D721Med (cell line): ENCODE measurements around the gene IGLL5.

Experiments used
- DNase-seq: peaks from one replicate; pipeline ENCODE4 v3.0.0; 2011; ENCODE audit warnings: low spot score; ENCODE audit not compliant: insufficient read length
- FAIRE-seq: peaks from 2 replicates; lab custom pipeline; 2011; peaks lifted over from hg19 to GRCh38; lab: Jason Lieb, UNC
- CTCF ChIP-seq: IDR thresholded peaks from 2 replicates; pipeline ENCODE4 v1.5.1; 2012; ENCODE audit warnings: mild to moderate bottlenecking, control low read depth; ENCODE audit not compliant: insufficient read depth; ENCODE audit errors: missing control alignments

IGLL5 gene

DNA sequence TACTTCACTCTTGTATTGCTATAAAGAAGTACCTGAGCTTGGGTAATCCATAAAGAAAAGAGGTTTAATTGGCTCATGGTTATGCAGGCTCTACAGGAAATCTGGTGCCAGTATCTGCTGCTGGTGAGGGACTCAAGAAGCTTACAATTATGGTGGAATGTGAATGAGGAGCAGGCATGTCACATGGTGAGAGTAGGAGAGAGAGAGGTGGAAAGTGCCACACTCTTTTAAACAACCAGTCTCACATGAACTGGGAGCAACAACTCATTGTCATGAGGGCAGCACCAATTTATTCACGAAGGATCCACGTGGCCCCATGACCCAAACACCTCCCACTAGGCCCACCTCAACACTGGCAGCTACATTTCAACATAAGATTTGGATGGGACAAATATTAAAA, 24.6 kb upstream of the IGLL5 start:
- no peak for TF ChIP-seq CTCF
- no peak for FAIRE-seq
- no peak for DNase-seq

- FAIRE-seq (no peak), DNase-seq (no peak)
- no peak for TF ChIP-seq CTCF
These were observed 22.1 kb upstream of the IGLL5 start for GRCh38 chr22:22865311-22866072.

DNA sequence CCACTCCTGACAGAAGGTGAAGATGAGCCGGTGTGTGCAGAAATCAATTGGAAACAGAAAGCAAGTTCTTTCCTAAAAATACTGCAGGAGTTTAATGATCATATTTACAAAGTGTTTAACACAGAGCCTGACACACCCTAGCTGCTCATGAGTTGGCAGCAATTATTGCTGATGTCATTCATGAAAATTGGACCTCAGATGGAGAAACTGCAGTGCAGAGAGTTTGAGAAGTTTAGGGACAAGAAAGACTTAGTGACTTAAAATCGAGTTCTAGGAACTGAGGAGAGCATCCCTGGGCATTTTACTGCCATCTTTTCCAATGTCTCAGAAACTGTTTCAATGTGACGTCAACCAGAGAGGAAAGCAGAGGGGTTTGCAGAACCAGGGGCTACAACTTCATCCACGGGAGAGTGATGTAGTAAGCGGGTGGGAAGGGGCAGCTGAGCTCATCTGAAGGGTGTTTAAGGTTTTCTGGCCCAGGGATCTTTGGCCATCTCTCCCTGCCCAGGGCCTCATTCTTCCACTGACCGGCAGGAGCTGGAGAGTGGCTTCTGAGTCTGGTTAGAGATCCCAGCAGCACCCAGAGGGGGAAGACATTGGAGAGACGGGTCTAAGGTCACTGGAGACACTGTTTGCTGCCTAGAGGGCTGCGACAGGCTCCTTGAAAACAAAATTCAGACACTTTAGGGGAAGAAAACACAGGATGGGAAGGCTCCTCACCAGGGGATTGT, 21.1 kb upstream of the IGLL5 start:
- FAIRE-seq (no peak), DNase-seq (no peak)
- TF ChIP-seq CTCF, result no peak

DNA sequence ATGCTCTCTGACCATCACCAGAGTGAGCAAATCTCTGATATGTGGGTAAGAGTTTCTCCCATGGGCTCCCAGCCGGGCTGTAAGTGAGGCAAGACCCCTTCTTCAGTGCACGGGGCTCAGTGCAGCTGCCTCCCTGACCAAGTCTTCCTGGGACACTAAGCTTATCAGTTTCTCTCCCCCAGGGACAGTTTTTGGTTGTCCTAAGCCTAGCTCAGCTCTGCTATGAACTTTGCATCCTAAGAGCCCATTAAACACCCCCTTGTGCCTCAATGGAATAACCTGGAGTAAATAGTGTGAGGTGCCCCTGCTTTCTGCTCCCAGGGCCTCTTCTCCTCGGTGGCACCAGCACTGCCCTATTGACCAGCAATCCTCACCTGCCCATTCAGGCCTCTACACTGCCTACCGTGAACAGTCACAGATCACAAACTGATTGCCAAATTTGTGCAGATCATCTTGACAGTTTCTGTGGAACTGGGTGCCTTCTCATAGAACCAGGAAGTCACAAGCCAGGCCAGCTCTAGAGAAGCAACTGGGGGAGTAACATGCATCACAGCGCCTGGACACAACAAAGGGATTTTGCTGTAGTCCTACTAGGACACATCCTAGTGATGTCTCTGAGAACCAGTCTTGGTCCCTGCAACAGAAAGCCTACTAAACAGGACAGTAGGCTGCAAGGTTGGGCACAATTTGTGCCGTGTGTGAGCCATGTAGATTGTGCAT, 19.5 kb upstream of the IGLL5 start:
- TF ChIP-seq CTCF, result no peak
- FAIRE-seq, result no peak
- DNase-seq, result no peak

DNA sequence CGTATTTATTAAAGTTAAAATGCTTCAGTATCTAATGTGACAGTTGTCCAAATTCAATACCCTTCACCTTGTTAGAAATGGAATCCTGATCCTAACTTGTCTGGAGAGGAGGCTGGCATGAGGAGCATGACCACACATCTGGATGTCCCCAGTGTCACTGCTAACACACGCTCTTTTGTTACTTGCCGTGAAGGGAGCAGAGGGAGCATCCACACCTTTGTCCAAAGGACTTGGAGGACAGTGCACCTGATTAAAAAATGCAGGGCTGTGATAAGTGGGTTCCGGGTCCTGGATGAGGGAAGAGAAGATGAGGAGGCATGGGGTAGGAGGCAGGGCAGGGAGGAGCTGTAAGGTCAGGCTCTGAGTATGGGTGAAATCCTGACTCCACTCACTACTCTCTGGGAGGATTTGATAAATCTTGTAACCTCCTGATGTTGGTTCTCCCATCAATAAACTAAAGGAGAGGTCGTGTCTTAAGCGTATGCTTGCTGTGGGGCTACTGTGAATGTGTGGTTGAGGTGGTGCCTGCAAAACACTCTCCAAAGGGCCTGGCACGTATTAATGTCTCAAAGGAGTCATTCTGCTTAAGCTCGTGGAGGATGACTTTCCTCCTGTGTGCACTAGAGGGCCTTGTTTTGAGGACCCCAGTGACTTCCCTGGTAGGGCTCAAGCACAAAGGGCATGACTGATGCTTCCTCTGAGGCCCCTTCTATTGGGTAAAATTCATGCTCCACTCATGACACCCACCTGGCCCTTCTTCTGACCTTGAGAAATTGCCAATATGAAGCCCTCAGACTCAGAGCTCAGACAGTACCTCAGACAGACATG, 16.8 kb upstream of the IGLL5 start:
- FAIRE-seq (no peak), DNase-seq (no peak)

More for the DNA sequence above, 16.8 kb upstream of the IGLL5 start:
- no peak for TF ChIP-seq CTCF
